ENCODE data around the gene CALML3.

CALML3 gene

GRCh38 chr10:5528989-5529701, 4.4 kb downstream of the CALML3 start:
- no peak for DNase-seq (ENCODE audit: low read depth)
- H3K4me3 ChIP-seq (ENCODE audit: low read length): no peak overlapping the region
- no peak for TF ChIP-seq CTCF (IDR thresholded peaks at IDR 0.05; ENCODE audit: insufficient read depth, low read depth, low read length, missing control alignments)

- DNase-seq (ENCODE audit: low read depth): no peak
- TF ChIP-seq CTCF (IDR thresholded peaks at IDR 0.05; ENCODE audit: insufficient read depth, low read depth, low read length, missing control alignments): no peak
- H3K4me3 ChIP-seq (ENCODE audit: low read length): no peak overlapping the region
Measured at GRCh38 chr10:5529702-5530411, 5.1 kb downstream of the CALML3 start.

GRCh38 chr10:5530412-5530806, 5.6 kb downstream of the CALML3 start:
- no peak for TF ChIP-seq CTCF (IDR thresholded peaks at IDR 0.05; ENCODE audit: insufficient read depth, low read depth, low read length, missing control alignments)
- H3K4me3 ChIP-seq (ENCODE audit: low read length): no peak overlapping the region
- DNase-seq (ENCODE audit: low read depth): no peak

GRCh38 chr10:5530846-5531557, 6.2 kb downstream of the CALML3 start:
- no peak for TF ChIP-seq CTCF (IDR thresholded peaks at IDR 0.05; ENCODE audit: insufficient read depth, low read depth, low read length, missing control alignments)
- no peak overlapping the region for H3K4me3 ChIP-seq (ENCODE audit: low read length)
- no peak for DNase-seq (ENCODE audit: low read depth)

GRCh38 chr10:5531558-5532306, 7.0 kb downstream of the CALML3 start:
- no peak for TF ChIP-seq CTCF (IDR thresholded peaks at IDR 0.05; ENCODE audit: insufficient read depth, low read depth, low read length, missing control alignments)
- H3K4me3 ChIP-seq (ENCODE audit: low read length): no peak overlapping the region
- DNase-seq (ENCODE audit: low read depth): no peak

- H3K4me3 ChIP-seq (ENCODE audit: low read length): no peak overlapping the region
- no peak for TF ChIP-seq CTCF (IDR thresholded peaks at IDR 0.05; ENCODE audit: insufficient read depth, low read depth, low read length, missing control alignments)
- no peak for DNase-seq (ENCODE audit: low read depth)
Measured at GRCh38 chr10:5532307-5532605, 7.5 kb downstream of the CALML3 start.
